Kidney (tissue), 14 donors: ENCODE data around the gene VPS35L. TPM values are rescaled to one million over a fixed set of nuclear protein-coding genes. Genes with fewer than 3 reads are reported as not detected.

Experiments
- DNase-seq, 5 donors: peaks; one replicate each; pipeline ENCODE4 v3.0.0-alpha.2; 2013 to 2020
- FAIRE-seq: peaks from 2 replicates; lab custom pipeline; 2012; peaks lifted over from hg19 to GRCh38; lab: Jason Lieb, UNC
- H3K27ac ChIP-seq, 2 donors: one replicate each; pipeline ENCODE4 v1.7.0; 2013; ENCODE audit warnings: low read depth in 2 of 2, low read length in 2 of 2, inconsistent platforms in 1 of 2
- H3K27me3 ChIP-seq: one replicate; pipeline ENCODE4 v1.7.1; 2013; ENCODE audit warnings: low read length, inconsistent platforms; ENCODE audit not compliant: control insufficient read depth, insufficient read depth
- H3K36me3 ChIP-seq, 3 donors: one replicate each; pipeline versions ENCODE4 v1.7.0 to v1.7.1; 2013; ENCODE audit warnings: low read length in 3 of 3, control low read depth in 1 of 3, inconsistent platforms in 1 of 3; ENCODE audit not compliant: insufficient read depth in 3 of 3, control insufficient read depth in 2 of 3
- H3K4me1 ChIP-seq, 3 donors: one replicate each; pipeline versions ENCODE4 v1.7.0 to v1.7.1; 2013; ENCODE audit warnings: low read length in 3 of 3, inconsistent platforms in 1 of 3, low read depth in 1 of 3; ENCODE audit not compliant: control insufficient read depth in 2 of 3, insufficient read depth in 2 of 3
- H3K4me3 ChIP-seq, 3 donors: one replicate each; pipeline versions ENCODE4 v1.7.0 to v1.8.1; 2013; ENCODE audit warnings: low read length in 3 of 3, control low read depth in 1 of 3, inconsistent platforms in 1 of 3
- H3K9ac ChIP-seq, 3 donors: one replicate each; pipeline versions ENCODE4 v1.7.0 to v1.7.1; 2013; ENCODE audit warnings: low read length in 3 of 3, control low read depth in 1 of 3, inconsistent platforms in 1 of 3
- H3K9me3 ChIP-seq, 3 donors: one replicate each; pipeline versions ENCODE4 v1.7.0 to v1.7.1; 2013; ENCODE audit warnings: low read length in 3 of 3, control low read depth in 1 of 3, inconsistent platforms in 1 of 3; ENCODE audit not compliant: control insufficient read depth in 2 of 3, insufficient read depth in 1 of 3
- CTCF ChIP-seq: IDR thresholded peaks from 3 replicates; pipeline ENCODE4 v1.5.1; 2012; ENCODE audit warnings: mild to moderate bottlenecking, moderate library complexity, borderline replicate concordance; ENCODE audit not compliant: insufficient read depth; ENCODE audit errors: extremely low read depth
- intact Hi-C: fragments of 100-400 bp; cut with DNase I; formaldehyde crosslinking; loops from one replicate; pipeline ENCODE4 v1.11.1; 2022
- polyA plus RNA-seq: library from polyadenylated mRNA; stranded (reverse); fragments of 350-450 nt; fragmentation: Illumina TruSeq; extraction: RNeasy Lipid Tissue Mini Kit (QIAGEN cat#74804); gene quantifications from one replicate; pipeline ENCODE4 v1.2.3, GENCODE V29; 2014; ENCODE audit warnings: low read depth, low replicate concordance; ENCODE audit not compliant: insufficient read depth
- total RNA-seq: library from RNA; stranded (reverse); fragmentation: NEBNext Ultra II Directional; extraction: Animal tissue kit (Norgen Biotek cat#: 25700); gene quantifications from one replicate; pipeline ENCODE4 v1.2.1, GENCODE V29; 2021
- donor health status: control.
- donor health status: control.
- donor health status: control.
- donor health status: control.
- donor health status: control.
- donor health status: DM: yes; HTN: yes; CAD: no.
- donor health status: Normal renal cell carcinoma (clear cell type).

Gene VPS35L
- total and polyA plus RNA-seq, 2 donors from 2014 or later = 42.4 to 63.5 TPM

GRCh38 chr16:19555938-19556771 lies 652 bp downstream of the VPS35L start:
- DNase-seq = peak in 1 of 5 donors; percentile 63
- intact Hi-C loops = no loop called here
- FAIRE-seq = no peak

GRCh38 chr16:19559242-19559910 lies 3.9 kb downstream of the VPS35L start:
- H3K27ac ChIP-seq = no peak overlapping the region
- DNase-seq (peak in 2 of 5 donors; percentile 60 to 72), FAIRE-seq (no peak)
- no peak overlapping the region for H3K9ac ChIP-seq
- TF ChIP-seq CTCF = peak; percentile 51
- no peaks in the 10 kb centered on the region for H3K27me3 ChIP-seq
- peaks cover 0 to 5% (median 3%) of the 10 kb centered on the region in 3 donors for H3K4me1 ChIP-seq
- intact Hi-C loops = no loop called here
- no peak overlapping the region for H3K4me3 ChIP-seq
- H3K36me3 ChIP-seq = no peaks in the 10 kb centered on the region
- no peaks in the 10 kb centered on the region for H3K9me3 ChIP-seq

More at GRCh38 chr16:19555938-19556771, 652 bp downstream of the VPS35L start:
- H3K36me3 ChIP-seq = no peaks in the 10 kb centered on the region
- peak overlapping the region; percentile 73 to 97 (median 89) for H3K4me3 ChIP-seq
- H3K9ac ChIP-seq = peak overlapping the region; percentile 76 to 95 (median 88)
- H3K27ac ChIP-seq = peak overlapping the region; percentile 84 to 85
- TF ChIP-seq CTCF = no peak
- H3K4me1 ChIP-seq = peaks cover 0 to 5% (median 3%) of the 10 kb centered on the region in 3 donors
- H3K9me3 ChIP-seq = no peaks in the 10 kb centered on the region
- H3K27me3 ChIP-seq = no peaks in the 10 kb centered on the region

- no peak for DNase-seq
- intact Hi-C loops = no loop called here
- no peak overlapping the region for H3K27ac ChIP-seq
- FAIRE-seq = no peak
- no peak overlapping the region for H3K9ac ChIP-seq
- H3K4me1 ChIP-seq = peaks cover 0 to 5% (median 3%) of the 10 kb centered on the region in 3 donors
- TF ChIP-seq CTCF = no peak
- no peaks in the 10 kb centered on the region for H3K9me3 ChIP-seq
- H3K27me3 ChIP-seq = no peaks in the 10 kb centered on the region
- no peak overlapping the region for H3K4me3 ChIP-seq
- H3K36me3 ChIP-seq = peaks cover 0 to 3% (median 0%) of the 10 kb centered on the region in 3 donors
Measured at GRCh38 chr16:19560078-19560477, 4.6 kb downstream of the VPS35L start.
